GM23248 (cell line): ENCODE results near the gene AAGAB.

Experiments used
- EZH2 ChIP-seq: fragments of 200-600 bp; sonication (generic); IDR thresholded peaks from 2 replicates; pipeline ENCODE4 v1.6.1; 2018; ENCODE audit warnings: antibody characterized with exemption, mild to moderate bottlenecking; ENCODE audit not compliant: insufficient read depth, poor library complexity, severe bottlenecking
- EZH2phosphoT487 ChIP-seq: fragments of 200-600 bp; sonication (generic); IDR thresholded peaks from 2 replicates; pipeline ENCODE4 v1.6.1; 2018; ENCODE audit warnings: antibody characterized with exemption, moderate library complexity, mild to moderate bottlenecking, low read depth; ENCODE audit not compliant: insufficient read depth

DNA sequence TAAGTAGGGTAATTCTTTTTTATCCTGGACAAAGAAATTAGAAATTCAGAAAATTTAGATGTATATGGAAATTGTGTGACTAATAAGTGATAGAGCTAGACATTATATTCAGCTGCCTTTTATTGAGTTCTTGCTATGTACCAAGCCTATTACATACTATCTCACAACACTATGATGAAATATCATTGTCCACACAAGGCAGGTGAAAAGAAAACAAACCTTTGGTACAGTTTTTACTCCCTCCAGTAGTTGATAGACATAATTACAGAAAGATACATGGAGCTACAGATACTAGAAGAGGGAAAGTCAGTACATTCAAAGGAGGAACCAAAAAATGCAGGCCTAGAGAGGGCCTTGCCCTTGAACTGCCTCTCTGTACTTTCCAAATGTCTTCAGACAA is 4.9 kb upstream of the AAGAB start:
- TF ChIP-seq EZH2phosphoT487 (no peak), EZH2 (no peak)
